Keratinocyte (primary cell): ENCODE results near the gene SLC35G1. TPM values are rescaled to one million over a fixed set of nuclear protein-coding genes. Genes with fewer than 3 reads are reported as not detected.

Source experiments
- DNase-seq: peaks from one replicate; pipeline ENCODE4 v3.0.0-alpha.2; 2011; ENCODE audit warnings: low read depth, missing footprints, low spot score
- FAIRE-seq: peaks from 2 replicates; lab custom pipeline; 2011; peaks lifted over from hg19 to GRCh38; lab: Jason Lieb, UNC
- H2AFZ ChIP-seq: 2 replicates; pipeline ENCODE4 v1.6.0; 2012; ENCODE audit warnings: low read length, control low read depth, inconsistent platforms; ENCODE audit not compliant: control insufficient read depth
- H3K27ac ChIP-seq: 2 replicates; pipeline ENCODE4 v1.5.1; 2011; ENCODE audit warnings: low read length; ENCODE audit not compliant: control insufficient read depth, insufficient read depth
- H3K27me3 ChIP-seq: 3 replicates; pipeline ENCODE4 v1.6.0; 2011; ENCODE audit warnings: low read length; ENCODE audit not compliant: control insufficient read depth, insufficient read depth; ENCODE audit errors: extremely low read depth
- H3K36me3 ChIP-seq, 2 experiments: 2 replicates in 1 of 2; 3 replicates in 1 of 2; pipeline ENCODE4 v1.5.1; 2011; ENCODE audit warnings: low read length in 2 of 2, mild to moderate bottlenecking in 1 of 2; ENCODE audit not compliant: control insufficient read depth in 2 of 2, insufficient read depth in 2 of 2; ENCODE audit errors: extremely low read depth in 1 of 2
- H3K4me1 ChIP-seq: 3 replicates; pipeline ENCODE4 v1.5.1; 2011; ENCODE audit warnings: low read length; ENCODE audit not compliant: control insufficient read depth, insufficient read depth; ENCODE audit errors: extremely low read depth
- H3K4me2 ChIP-seq: 3 replicates; pipeline ENCODE4 v1.6.0; 2011; ENCODE audit warnings: low read depth, low read length; ENCODE audit not compliant: control insufficient read depth, insufficient read depth; ENCODE audit errors: extremely low read depth
- H3K4me3 ChIP-seq, 3 experiments: fragments of 200-600 bp in 1 of 3; sonication (generic) in 1 of 3; 2 replicates in 2 of 3; 3 replicates in 1 of 3; pipeline ENCODE4 v1.5.1; 2011 to 2016; ENCODE audit warnings: low read length in 3 of 3, mild to moderate bottlenecking in 3 of 3, control low read depth in 2 of 3, inconsistent platforms in 1 of 3, low read depth in 1 of 3, mixed read lengths in 1 of 3, mixed run types in 1 of 3, moderate library complexity in 1 of 3; ENCODE audit not compliant: control insufficient read depth in 2 of 3, insufficient read depth in 2 of 3; ENCODE audit errors: extremely low read depth in 1 of 3
- H3K79me2 ChIP-seq: 2 replicates; pipeline ENCODE4 v1.6.0; 2012; ENCODE audit warnings: low read length; ENCODE audit not compliant: control insufficient read depth, insufficient read depth
- H3K9ac ChIP-seq: 3 replicates; pipeline ENCODE4 v1.6.0; 2011; ENCODE audit warnings: low read length; ENCODE audit not compliant: control insufficient read depth, insufficient read depth; ENCODE audit errors: extremely low read depth
- H3K9me1 ChIP-seq: 3 replicates; pipeline ENCODE4 v1.6.0; 2011; ENCODE audit warnings: low read length; ENCODE audit not compliant: control insufficient read depth, insufficient read depth; ENCODE audit errors: extremely low read depth
- H3K9me3 ChIP-seq: 2 replicates; pipeline ENCODE4 v1.5.1; 2012; ENCODE audit warnings: low read depth, low read length; ENCODE audit not compliant: control insufficient read depth
- H4K20me1 ChIP-seq: 3 replicates; pipeline ENCODE4 v1.6.0; 2011; ENCODE audit warnings: low read length; ENCODE audit not compliant: control insufficient read depth, insufficient read depth; ENCODE audit errors: extremely low read depth
- CTCF ChIP-seq, 3 experiments: IDR thresholded peaks in 1 of 3; conservative IDR thresholded peaks in 1 of 3; optimal IDR thresholded peaks in 1 of 3; 2 replicates in 2 of 3; 3 replicates in 1 of 3; pipeline versions ENCODE3 to v1.5.1; 2011; ENCODE audit warnings: low read length in 3 of 3, mild to moderate bottlenecking in 3 of 3, moderate library complexity in 2 of 3, control low read depth in 1 of 3, inconsistent platforms in 1 of 3; ENCODE audit not compliant: insufficient read depth in 2 of 3; ENCODE audit errors: extremely low read depth in 1 of 3
- EZH2 ChIP-seq: IDR thresholded peaks from one replicate; pipeline ENCODE4 v1.6.1; 2012; ENCODE audit warnings: inconsistent platforms, mild to moderate bottlenecking, low read length, moderate library complexity
- dilution Hi-C: fragments of 300-500 bp; cut with MboI; formaldehyde crosslinking; loops from one replicate; pipeline ENCODE4 v1.7.0; 2020; ENCODE audit warnings: low sequenced_read_pairs; ENCODE audit not compliant: extremely low pct_ligation_motif_present
- polyA plus RNA-seq, 5 experiments: library from polyadenylated mRNA; depleted of rRNA in 3 of 5; stranded (reverse) in 3 of 5; stranded (forward) in 1 of 5; unstranded in 1 of 5; fragments of >200 nt; gene quantifications; 1 replicate in 1 of 5; 2 replicates in 3 of 5; 3 replicates in 1 of 5; pipeline versions ENCODE4 v1.2.1 to v1.2.3, GENCODE V29; 2011 to 2012; ENCODE audit warnings: missing spikeins in 2 of 5, low read depth in 1 of 5, low replicate concordance in 1 of 5

Gene SLC35G1
- polyA plus RNA-seq, 1 donor (not counting 4 experiments of a cell fraction or from before 2014, with no cell fraction given) = 5.9 TPM

- Histone ChIP-seq H3K4me2 (no peak overlapping the region), H3K27me3 (no peaks in the 10 kb centered on the region), H4K20me1 (no peaks in the 10 kb centered on the region), H3K36me3 (no peaks in the 10 kb centered on the region), H3K4me3 (no peak overlapping the region), H3K27ac (no peak overlapping the region), H3K9ac (no peak overlapping the region), H3K79me2 (no peaks in the 10 kb centered on the region), H3K9me1 (no peaks in the 10 kb centered on the region), H3K9me3 (no peaks in the 10 kb centered on the region), H2AFZ (no peak overlapping the region), H3K4me1 (no peaks in the 10 kb centered on the region)
- dilution Hi-C loops = no loop called here
- no peak for FAIRE-seq
- no peak for DNase-seq
- TF ChIP-seq EZH2 (no peak), CTCF (optimal IDR thresholded peaks at IDR 0.05 in 1 of 3, IDR thresholded peaks at IDR 0.05 in 1 of 3, conservative IDR thresholded peaks at IDR 0.05 in 1 of 3; ENCODE audit: extremely low read depth in 1 of 3, insufficient read depth in 2 of 3, low read length in 3 of 3) (no peak)
These were observed 53.3 kb downstream of the SLC35G1 start for GRCh38 chr10:93947055-93947454.

GRCh38 chr10:93947524-93947923 lies 53.7 kb downstream of the SLC35G1 start:
- Histone ChIP-seq H3K36me3 (no peaks in the 10 kb centered on the region), H3K27ac (no peak overlapping the region), H3K79me2 (no peaks in the 10 kb centered on the region), H3K4me1 (no peaks in the 10 kb centered on the region), H3K9ac (no peak overlapping the region), H2AFZ (no peak overlapping the region), H3K4me3 (no peak overlapping the region), H3K9me3 (no peaks in the 10 kb centered on the region), H3K4me2 (no peak overlapping the region), H4K20me1 (no peaks in the 10 kb centered on the region), H3K27me3 (no peaks in the 10 kb centered on the region), H3K9me1 (no peaks in the 10 kb centered on the region)
- FAIRE-seq (no peak), DNase-seq (no peak)
- TF ChIP-seq EZH2 = no peak
- no peak for TF ChIP-seq CTCF (optimal IDR thresholded peaks at IDR 0.05 in 1 of 3, IDR thresholded peaks at IDR 0.05 in 1 of 3, conservative IDR thresholded peaks at IDR 0.05 in 1 of 3; ENCODE audit: extremely low read depth in 1 of 3, insufficient read depth in 2 of 3, low read length in 3 of 3)
- dilution Hi-C loops = no loop called here
